ENCODE measurements around the gene CD79A. TPM values are rescaled to one million over a fixed set of nuclear protein-coding genes. Genes with fewer than 3 reads are reported as not detected.
"Not testable (repeated sequence)": the region's sequence is repeated elsewhere in the genome, so short reads cannot be mapped to it uniquely, and the experiment has no call there.

CD79A gene
- total RNA-seq, 1 donor from 2014 or later = 0.19 TPM

DNA sequence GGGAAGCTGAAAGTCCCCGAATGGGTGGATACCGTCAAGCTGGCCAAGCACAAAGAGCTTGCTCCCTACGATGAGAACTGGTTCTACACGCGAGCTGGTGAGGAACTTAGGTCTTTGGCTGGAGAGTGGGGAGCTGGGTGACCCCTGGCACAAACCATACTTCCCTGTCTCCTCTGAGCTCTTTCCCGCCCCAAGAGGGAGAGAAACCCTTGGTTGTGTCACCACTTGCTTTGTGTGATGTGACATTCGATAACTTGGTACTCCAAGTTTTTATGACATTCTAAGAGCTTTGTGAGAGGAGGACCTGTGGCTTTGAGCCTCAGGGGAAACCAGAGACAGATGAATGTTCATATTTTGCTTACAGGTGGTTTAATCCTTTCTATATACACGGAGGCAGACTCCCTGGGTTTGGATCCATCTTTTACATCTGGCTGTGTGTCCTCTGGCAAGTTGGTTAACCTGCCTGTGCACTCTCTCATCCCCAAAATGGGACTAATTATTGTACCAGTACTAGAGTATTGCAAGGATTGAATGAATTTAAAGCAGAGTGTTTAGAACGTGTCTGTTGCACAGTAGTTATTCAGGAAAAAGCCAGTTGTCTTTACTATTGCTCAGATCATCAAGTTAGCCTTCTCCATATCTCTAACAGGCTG is 15.8 kb upstream of the CD79A start:
- no peak for DNase-seq (ENCODE audit: missing footprints)
- ATAC-seq = no peak

DNA sequence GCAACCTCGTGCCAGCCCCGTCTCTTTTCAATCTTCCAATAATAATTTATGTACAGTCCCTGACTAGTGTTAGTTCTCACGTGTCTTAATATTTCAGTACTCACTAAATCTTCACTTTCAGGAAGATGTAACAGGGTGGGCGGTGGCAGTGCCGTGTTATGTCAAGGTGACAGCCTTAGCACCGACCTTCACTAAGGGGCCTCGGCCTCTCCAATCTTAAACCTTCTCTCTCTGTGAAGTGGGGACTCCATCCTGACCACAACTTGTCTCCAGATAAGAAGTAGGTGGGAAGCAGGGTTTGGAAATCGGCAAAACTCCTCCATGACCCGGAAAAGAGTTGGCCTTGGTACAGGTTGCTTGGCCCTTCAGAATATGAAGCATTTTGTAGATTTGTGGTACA is 15.2 kb upstream of the CD79A start:
- intact Hi-C loops (cut with DNase I) = loop anchor here (5.0 kb wide), 1 partner anchor 95 kb away; the partner anchor contains the start of gene RABAC1
- DNase-seq (ENCODE audit: missing footprints) (no peak), ATAC-seq (no peak)

More for the DNA sequence above, 15.8 kb upstream of the CD79A start:
- intact Hi-C loops (cut with DNase I) = loop anchor here (5.0 kb wide), 1 partner anchor 96 kb away; the partner anchor contains the start of gene RABAC1

DNA sequence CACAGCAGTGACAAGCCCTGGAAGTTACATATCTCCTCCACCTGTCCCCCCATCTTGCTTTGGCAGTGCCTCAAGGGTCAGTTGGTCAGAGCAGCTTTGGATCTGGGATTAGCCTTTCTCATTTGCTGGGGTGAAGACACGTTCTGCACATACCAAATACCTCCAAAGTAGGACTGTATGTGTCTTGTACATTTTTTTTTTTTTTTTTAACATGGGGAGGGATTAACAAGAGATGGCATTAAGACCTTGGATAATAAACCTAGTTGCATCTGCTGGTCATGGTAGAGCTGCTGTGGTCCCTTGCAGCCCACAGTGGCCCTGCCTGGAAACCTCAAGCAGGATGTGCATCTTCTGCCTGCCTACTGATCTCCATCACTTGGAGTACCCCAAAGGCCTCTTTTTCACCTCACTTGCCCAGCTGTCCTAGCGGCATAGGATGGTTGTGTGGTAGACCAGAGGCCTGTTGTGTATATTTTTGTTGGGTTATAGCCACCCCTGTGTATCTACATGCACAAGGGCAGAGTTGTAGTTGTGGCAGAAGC is 14.6 kb upstream of the CD79A start:
- DNase-seq (ENCODE audit: missing footprints) (no peak), ATAC-seq (no peak)
- intact Hi-C loops (cut with DNase I) = loop anchor here (5.0 kb wide), 1 partner anchor 95 kb away; the partner anchor contains the start of gene RABAC1

DNA sequence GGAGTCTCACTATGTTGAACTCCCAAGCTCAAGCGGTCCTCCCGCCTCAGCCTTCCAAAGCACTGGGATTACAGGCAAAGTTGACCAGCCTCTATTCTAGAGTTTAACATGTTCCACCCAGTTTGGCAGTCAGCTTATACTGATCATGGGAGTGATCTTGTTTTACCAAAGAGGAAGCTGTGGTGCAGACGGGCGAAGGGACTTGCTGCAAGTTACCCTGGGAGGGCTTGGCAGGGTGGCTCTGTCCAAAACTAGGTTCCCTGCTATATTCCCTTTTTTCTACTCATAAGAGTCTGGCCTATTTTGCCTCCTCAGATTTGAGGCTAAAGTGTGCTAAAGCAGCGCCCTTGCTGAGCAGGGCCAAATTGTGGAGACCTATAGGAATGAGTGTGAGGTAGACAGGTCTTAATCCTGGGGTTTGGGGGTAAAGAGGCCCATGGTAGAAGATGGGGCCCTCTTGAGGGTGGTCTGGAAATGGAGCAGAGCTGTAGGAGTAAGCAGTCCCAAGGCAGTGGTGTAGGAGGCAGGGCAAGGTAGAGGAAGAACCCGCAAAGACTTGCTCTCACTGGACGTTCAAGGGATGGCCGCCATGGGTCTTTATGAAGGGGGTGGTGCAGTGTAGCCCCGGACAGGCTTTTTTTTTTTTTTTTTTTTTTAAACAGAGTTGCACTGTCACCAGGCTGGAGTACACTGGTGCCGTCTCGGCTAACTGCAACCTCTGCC is 13.7 kb upstream of the CD79A start:
- DNase-seq (ENCODE audit: missing footprints) (peak; percentile 41), ATAC-seq (no peak)
- intact Hi-C loops (cut with DNase I) = loop anchor here (5.0 kb wide), 1 partner anchor 94 kb away; the partner anchor contains the start of gene RABAC1

DNA sequence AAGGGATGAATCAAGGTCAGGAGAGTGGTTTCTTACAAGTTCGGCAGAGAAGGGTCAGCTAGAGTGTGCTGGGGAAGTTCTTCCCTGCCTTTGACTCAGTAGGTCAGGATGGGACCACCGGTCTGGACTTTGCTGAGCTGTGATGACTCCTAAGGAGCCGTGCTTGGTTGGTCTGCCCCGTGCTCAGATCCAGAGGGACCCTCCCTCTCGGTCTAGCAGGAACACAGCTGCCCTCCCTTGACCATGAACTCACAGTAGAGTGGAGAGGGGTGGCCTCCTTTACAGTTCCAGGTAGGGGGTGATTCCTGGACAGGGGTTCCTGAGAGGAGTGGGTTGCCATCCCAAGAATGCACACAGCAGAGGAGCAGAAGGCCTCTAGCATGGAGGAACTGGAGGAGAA is 12.7 kb upstream of the CD79A start:
- DNase-seq (ENCODE audit: missing footprints) (peak; percentile 41), ATAC-seq (no peak)
- intact Hi-C loops (cut with DNase I) = loop anchor here (5.0 kb wide), 1 partner anchor 93 kb away; the partner anchor contains the start of gene RABAC1

DNA sequence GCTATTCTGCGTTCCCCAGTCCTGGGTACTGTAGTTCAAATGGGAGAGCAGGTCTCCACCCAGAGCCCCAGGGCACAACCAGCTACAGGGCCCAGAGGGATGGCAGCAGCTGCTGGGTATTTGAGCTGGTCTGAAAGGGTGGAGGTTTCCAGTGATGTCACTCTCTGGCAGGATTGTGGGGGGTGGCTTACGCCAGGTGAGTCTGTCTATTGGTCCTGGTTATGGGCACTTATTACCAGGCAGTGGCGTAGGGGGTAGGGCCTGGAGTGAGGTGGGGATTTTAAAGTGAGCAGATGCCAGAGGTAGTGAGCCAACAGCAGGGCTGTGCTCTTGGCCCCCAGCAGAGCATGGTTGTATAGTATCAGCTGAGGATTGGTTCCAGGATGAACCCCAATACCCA is 10.8 kb upstream of the CD79A start:
- DNase-seq (ENCODE audit: missing footprints) (peak; percentile 4), ATAC-seq (no peak)
- intact Hi-C loops (cut with DNase I) = no loop called here

DNA sequence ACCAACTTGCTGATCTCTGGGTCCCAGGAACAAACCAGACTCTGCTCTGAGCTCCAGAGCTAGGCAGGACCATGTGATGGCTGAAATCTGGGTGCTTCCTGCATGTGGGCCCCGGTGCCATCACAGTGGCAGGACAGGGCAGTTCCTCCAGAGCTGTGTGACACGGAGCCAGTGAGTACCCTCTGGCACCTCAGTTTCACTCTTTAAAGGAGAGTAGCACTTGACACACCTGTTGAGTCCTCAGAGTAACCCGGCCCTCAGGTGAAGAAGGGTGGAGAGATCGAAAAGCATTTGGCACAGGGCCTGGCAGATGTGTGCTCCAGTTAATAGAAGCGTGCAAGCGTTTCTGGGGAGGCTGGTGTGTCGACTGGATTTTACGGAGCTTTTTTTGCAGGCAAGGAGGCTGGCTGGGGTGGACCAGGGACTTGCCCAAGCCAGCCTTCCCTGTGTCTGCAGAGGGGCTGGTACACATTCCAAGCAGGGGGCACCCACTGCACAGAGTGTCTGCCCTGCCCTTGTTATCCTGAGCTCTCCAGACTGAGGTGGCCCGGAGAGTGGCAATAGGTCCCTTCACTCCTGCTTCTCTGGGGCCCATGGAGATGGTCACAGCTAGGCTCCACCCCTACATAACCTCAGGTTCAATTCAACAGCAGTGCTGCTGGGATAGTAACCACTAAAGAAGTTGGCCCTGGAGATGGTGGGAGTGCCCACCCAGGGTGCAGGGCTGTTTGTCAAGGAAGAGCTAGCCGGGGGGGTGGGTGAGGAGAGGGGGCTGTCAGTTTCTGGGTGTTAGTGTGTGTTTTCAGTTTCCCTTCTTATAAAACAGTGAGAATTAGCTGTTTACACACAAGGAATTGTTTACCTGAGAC is 8.7 kb upstream of the CD79A start:
- ATAC-seq = no peak
- intact Hi-C loops (cut with DNase I) = no loop called here
- DNase-seq (ENCODE audit: missing footprints) = peak; percentile 23

DNA sequence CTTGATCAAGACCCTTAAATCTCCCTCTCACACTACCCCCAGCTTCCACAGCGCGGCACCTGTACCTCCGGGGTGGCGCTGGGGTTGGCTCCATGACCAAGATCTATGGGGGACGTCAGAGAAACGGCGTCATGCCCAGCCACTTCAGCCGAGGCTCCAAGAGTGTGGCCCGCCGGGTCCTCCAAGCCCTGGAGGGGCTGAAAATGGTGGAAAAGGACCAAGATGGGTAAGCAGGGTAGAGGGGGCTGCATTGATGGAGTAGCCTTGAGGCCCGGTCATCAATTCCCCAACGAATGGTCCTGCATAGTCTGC is 8.1 kb upstream of the CD79A start:
- peak; percentile 34 for DNase-seq (ENCODE audit: missing footprints)
- intact Hi-C loops (cut with DNase I) = no loop called here

DNA sequence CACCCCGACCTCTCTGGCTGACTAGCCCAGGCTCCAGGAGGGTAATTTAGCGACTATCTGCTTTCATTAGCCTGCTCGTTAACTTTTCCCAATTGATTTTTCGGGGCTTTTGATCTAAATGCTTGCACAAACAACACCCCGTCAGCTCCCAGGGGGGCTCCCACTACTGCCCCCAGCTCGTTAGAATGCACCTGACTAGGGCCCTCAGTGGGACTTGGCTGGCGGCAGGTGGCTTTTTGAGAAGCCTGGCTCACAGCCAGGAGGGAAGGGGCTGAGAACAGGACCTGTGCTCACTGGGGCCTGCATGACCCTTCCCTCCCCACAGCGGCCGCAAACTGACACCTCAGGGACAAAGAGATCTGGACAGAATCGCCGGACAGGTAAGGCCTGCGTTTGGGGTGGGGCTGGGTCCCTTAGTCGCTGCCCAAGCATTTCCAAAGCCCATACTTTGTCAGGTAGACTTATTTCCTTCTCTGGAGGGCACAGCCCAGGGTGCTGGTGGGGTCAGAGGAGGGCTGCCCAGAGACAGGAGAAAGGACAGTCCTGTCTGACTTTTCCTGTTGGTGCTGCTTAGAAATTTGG is 7.6 kb upstream of the CD79A start:
- DNase-seq (ENCODE audit: missing footprints) = peak; percentile 20
- intact Hi-C loops (cut with DNase I) = no loop called here
- ATAC-seq = no peak

More for the DNA sequence above, 8.1 kb upstream of the CD79A start:
- ATAC-seq = no peak

DNA sequence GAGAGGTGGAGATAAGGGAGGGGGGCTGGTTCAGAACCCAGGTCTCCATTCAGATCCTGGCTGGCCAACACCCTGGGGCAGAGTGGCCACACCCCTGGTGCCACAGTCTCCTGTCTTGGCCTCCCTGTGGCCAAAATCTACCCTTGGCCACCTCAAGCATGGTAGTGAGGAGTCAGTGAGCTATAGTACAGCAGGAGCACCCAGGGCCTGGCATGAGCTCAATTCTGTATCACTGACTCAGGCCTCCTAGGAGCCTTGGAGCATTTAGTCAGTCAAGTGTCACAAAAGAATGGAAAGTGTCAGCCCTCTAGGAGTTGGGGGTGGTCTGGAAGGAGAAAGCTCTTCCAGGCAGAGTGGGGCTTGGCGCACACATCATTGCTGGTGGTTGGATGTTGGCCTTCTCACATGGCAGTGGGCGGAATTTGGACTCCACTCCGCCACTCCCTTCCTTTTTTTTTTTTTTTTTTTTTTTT is 6.6 kb upstream of the CD79A start:
- intact Hi-C loops (cut with DNase I) = loop anchor here (5.0 kb wide), 1 partner anchor 62 kb away; no protein-coding TSS in a partner anchor
- ATAC-seq (no peak), DNase-seq (ENCODE audit: missing footprints) (peak; percentile 15)

DNA sequence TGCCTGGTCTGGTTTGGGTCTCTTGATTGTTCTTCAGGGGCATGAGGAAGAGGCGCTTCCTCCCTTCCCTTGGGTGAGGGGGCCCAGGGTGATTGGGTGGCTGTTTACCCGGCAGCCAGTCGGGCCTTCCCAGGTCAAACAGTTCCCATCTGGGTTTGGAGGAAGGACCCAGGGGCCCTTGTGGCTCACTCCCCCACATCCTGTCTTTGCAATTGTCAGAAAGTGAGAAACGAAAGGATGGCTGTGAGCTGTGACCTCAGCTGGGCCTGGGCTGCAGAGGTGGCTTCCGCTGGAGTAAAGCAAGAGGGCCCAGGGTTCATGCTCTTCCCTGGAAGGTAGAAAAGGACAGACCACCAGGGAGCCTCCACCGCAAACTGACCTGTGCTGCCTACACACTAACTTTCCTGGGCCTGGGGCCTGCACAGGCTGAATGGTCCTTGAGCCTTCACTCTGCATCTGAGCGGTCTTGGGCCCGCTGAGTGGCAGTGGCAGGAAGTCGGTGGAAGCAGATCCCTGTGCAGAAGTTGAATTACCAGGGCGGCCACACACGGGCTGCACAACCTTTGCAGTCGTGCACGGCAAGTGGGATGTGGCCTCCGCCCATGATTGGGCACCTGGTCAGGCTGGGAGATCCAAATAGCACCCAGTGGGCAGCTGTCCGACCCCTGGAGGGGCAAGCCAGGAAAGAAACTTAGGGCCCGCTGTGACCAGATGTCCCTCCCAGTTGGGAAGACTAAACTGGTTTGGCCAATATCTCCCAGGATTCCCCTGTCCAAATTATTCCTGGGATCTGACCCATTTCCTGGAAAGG is 5.3 kb upstream of the CD79A start:
- ATAC-seq = no peak
- intact Hi-C loops (cut with DNase I) = loop anchor here (2.0 to 5.0 kb wide), 2 partner anchors 61 to 79 kb away; no protein-coding TSS in a partner anchor
- peak; percentile 66 for DNase-seq (ENCODE audit: missing footprints)

DNA sequence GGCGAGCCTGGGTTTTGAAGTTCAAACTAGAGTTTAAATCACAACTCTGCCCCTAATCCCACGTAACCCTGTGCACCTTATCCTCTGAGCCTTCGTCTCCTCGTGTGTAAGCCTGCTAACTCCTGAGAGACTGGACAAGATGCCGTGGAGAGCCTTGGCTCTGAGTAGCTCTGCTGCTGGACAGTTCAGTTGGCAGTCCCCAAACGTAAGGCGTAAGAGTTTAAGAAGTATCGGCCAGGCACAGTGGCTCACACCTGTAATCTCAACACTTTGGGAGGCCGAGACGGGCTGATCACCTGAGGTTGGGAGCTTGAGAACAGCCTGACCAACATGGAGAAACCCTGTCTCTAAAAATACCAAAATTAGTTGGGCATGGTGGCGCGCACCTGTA is 4.7 kb upstream of the CD79A start:
- ATAC-seq = no peak
- intact Hi-C loops (cut with DNase I) = loop anchor here (2.0 to 5.0 kb wide), 2 partner anchors 60 to 78 kb away; no protein-coding TSS in a partner anchor
- peak; percentile 27 for DNase-seq (ENCODE audit: missing footprints)

DNA sequence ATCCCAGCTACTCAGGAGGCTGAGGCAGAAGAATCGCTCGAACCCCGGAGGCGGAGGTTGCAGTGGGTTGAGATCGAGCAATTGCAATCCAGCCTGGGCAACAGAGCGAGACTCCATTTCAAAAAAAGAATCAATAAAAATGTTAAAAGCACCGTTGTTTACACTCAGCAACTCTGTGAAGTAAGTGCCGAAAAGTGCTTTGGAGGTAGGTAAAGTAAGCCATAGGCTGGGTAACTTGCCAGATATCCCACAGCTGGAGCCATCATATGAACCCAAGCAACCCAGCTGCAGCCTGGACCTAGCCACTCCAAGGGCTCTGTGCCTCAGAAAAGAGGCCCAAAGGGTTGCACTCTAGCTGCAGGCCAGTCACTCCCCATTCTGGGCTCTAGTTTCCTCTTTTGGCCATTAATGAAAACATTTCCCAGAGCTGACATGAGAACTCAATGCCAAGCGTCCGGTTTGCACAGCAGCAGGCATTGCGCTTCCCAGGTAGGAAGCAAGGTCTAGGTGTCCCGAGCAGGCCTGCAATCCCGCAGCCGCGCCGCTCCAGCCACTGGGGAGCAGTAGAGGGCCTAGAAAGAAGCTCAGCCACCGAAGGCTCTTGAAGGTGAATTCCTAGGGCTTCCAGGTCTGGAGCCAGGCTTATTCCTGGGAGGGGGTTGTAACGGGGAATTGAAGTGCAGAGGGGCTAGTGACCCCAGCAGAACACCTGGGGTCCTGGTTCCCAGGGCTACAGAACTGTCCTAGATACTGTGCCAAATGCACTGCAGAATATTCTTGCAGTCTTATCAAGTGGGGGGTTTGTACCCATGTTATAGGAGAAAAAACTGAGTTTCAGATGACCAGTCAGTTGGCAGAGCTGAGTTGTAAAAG is 4.1 kb upstream of the CD79A start:
- intact Hi-C loops (cut with DNase I) = loop anchor here (2.0 to 5.0 kb wide), 2 partner anchors 59 to 78 kb away; no protein-coding TSS in a partner anchor
- peak; percentile 92 for DNase-seq (ENCODE audit: missing footprints)
- peak; percentile 67 for ATAC-seq

DNA sequence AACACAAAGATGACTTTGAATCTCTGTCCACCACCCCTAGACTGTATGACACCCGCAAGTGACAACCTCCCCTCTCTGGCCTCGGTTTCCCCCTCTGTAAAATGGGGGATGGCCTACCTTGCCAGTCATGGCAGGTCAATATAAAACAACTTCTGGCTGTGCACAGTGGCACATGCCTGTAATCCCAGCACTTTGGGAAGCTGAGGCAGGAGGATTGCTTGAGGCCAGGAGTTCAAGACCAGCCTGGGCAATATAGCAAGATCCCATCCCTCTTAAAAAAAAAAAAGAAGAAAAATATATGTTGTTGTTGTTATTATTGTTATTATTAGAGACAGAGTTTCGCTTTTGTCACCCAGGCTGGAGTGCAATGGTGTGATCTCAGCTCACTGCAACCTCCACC is 1.1 kb upstream of the CD79A start:
- intact Hi-C loops (cut with DNase I) = not testable (repeated sequence)

DNA sequence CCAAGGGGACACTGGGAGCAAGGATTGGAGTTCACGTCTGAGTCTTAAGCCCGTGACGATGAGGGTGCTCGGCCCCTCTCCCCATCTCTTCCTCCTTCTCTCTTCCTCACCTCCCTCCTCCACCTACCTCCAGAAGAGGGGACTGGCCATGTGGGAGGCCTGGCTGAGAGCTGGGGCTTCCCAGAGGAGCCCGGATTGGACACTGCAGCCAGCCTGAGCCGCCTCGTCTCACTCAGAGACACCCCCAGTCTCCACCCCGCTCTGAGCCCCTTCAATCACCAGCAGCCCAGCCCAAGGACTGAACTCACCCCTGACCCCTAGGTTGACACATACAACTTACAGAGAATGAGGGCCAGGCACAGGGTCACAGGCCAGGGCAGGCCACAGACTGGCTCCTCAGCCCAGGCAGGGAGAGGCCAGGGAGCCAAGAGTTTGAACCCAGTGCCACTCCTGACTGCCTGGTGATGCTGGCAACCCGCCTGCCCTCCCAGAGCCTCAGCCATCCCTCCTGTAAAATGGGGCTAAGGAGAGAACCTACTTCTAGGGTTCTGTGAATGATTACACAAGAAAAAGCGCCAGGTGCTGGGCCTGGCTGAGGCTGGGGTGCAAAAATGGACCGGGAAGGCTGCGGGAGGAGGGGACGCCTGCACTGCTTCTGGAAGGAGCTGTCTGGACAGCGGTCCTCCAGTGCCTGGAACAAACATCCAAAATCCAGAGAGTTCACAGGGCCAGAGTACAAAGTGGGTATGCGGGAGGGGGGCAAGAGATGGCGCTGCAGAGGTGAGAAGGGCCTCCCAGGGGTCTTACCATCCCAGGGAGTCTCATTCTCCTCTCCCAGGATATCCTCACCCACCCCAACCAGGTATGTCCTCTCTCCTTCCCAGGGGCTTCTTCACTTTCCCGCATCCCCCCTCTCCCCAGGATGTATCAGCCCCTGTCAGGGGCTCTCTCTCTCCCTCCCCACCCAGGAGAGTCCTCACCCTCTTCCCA is 1.1 kb downstream of the CD79A start:
- DNase-seq (ENCODE audit: missing footprints) (no peak), ATAC-seq (no peak)
- intact Hi-C loops (cut with DNase I) = no loop called here

More for the DNA sequence above, 1.1 kb upstream of the CD79A start:
- ATAC-seq; DNase-seq (ENCODE audit: missing footprints): not testable (repeated sequence)

Data from Right ventricle myocardium inferior (tissue), 1 donor.